RWPE1 (cell line): ENCODE data around the gene GLI1.
"Not testable (repeated sequence)": the region's sequence is repeated elsewhere in the genome, so short reads cannot be mapped to it uniquely, and the experiment has no call there.

Source experiments
- CTCF ChIA-PET: fragments of 350-600 bp; sonication (Branson Sonifier 250); formaldehyde crosslinking; extraction: SDS; loops from one replicate; lab custom pipeline; 2021; lab: Yijun Ruan, JAX
- POLR2A ChIA-PET: fragments of 400-600 bp; formaldehyde crosslinking; extraction: SDS; loops from one replicate; lab custom pipeline; 2020; ENCODE audit warnings: antibody characterized with exemption; ENCODE audit not compliant: low non-redundant PET; lab: Yijun Ruan, JAX
- DNase-seq: peaks from one replicate; pipeline ENCODE4 v3.0.0; 2012; ENCODE audit warnings: low spot score
- H3K27ac ChIP-seq: fragments of 450-650 bp; 2 replicates; pipeline ENCODE4 v1.5.1; 2017
- CTCF ChIP-seq: fragments of 450-650 bp; conservative IDR thresholded peaks from 2 replicates; pipeline ENCODE4 v1.5.1; 2017; ENCODE audit warnings: low read depth, mild to moderate bottlenecking

GLI1 gene

DNA sequence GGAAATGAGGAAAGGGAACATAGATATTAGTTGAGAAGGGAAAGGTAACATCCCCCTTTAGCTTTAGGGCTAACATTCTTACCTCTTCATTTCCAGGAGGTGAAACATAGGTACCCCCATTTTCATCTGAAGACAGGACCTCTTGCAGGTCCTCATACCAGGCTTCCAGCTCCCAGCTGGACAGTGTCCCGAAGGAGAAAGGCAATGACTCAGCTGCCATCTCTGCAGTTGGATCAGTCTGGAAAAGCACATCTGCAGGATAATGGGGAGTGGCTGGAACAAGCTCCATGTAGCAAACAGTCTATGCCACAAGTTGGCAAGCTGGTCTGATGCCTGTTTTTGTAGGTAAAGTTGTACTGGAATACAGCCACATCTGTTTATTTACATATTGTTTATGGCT, 57.6 kb downstream of the GLI1 start:
- ChIA-PET CTCF (interaction anchor here (0.5 to 1.1 kb wide), 2 partner anchors 18 to 62 kb away, joined by 3 read pairs; partner anchors contain the start of gene INHBE), POLR2A (no interaction called here)
- no peak for TF ChIP-seq CTCF
- DNase-seq, result no peak
- H3K27ac ChIP-seq, result peak overlapping the region; percentile 74

DNA sequence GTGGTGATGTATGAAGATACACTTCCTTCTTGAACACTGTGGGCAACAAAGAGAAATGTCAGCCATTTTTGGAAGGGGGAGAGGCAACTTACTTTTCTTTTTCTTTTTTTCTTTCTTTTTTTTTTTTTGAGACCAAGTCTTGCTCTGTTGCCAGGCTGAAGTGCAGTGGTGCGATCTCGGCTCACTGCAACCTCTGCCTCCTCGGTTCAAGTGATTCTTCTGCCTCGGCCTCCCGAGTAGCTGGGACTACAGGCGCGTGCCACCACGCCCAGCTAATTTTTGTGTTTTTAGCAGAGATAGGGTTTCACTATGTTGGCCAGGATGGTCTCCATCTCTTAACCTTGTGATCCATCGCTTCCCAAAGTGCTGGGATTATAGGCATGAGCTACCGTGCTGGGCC, 58.1 kb downstream of the GLI1 start:
- DNase-seq, CTCF ChIA-PET, POLR2A ChIA-PET: not testable (repeated sequence)
- peak overlapping the region; percentile 74 for H3K27ac ChIP-seq

DNA sequence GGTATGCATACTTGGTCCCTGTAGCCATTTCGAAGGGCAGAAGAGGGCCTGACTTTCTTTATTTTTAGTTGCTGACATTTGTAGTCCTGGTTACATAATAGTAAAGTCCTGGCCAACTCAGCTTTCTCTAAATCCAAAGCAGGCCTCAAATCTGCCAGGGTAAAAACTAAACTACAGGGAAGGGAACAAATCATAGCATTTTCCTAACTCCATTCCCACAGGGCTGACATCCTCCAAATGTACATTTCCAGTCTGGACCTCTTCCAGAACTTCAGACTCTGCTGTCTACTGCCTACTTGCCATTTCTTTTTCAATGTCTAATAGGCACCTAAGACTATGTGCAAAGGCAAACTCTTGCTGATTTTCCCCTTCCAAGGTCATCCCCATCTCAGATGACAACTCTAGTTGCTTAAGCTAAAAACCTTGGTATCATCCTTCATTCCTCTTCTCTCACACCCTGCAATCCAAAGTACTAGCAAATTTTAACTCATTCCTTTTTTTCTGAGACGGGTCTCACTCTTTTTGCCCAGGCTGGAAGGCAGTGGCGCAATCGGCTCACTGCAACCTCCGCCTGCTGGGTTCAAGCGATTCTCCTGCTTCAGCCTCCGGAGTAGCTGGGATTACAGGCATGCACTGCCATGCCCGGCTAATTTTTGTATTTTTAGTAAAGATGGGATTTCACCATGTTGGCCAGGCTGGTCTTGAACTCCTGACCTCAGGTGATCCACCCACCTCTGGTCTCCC, 58.8 kb downstream of the GLI1 start:
- CTCF ChIA-PET, result no interaction called here
- TF ChIP-seq CTCF, result no peak
- POLR2A ChIA-PET, result interaction anchor here (0.6 kb wide), 1 partner anchor 226 kb away, joined by 5 read pairs; the partner anchor contains the start of gene TSPAN31
- no peak for DNase-seq
- peak overlapping the region; percentile 75 for H3K27ac ChIP-seq

DNA sequence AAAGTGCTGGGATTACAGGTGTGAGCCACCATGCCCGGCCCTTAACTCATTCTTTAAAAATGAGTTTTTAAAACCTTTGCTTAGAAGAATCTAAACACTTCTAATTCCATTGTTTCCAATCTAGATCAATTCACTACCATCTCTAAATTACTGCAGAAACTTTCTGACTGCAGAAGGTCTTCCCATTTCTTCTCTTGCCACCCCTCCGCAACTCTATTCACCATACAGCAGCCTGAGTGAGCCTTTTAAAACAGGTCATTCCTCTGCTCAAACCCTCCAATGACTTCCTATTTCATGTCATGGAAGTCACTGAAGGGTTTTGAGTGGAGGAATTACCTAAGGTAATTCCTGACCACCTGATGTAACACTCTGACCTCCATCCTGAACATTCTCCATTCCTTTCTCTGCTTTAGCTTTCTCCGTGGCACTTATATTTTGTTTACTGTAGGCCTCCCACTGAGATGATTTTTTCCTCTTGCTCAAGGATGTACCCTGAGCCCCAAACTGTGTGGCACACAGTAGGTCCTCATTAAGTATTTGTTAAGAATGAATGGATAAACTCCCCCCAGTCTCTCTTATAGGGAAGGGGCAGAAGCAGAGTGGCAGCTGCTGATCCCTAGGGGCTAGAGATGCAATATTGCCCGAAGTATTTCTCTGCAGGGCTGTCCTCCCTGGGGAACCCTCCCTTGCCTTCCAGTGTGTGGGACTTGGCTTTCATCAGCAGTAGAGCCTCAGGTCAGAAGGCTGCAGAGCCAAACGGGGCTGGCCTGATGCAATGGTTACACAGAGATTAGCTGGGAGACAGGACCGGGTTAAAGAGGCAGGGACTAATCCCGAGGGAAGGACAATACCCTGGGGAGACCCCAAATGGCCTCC, 59.6 kb downstream of the GLI1 start:
- no peak for DNase-seq
- ChIA-PET POLR2A (interaction anchor here (1.0 kb wide), 1 partner anchor 12 kb away, joined by 3 read pairs; no protein-coding TSS in a partner anchor), CTCF (no interaction called here)
- TF ChIP-seq CTCF, result no peak
- peak overlapping the region; percentile 98 for H3K27ac ChIP-seq

GRCh38 chr12:57519796-57520052, 60.1 kb downstream of the GLI1 start:
- POLR2A ChIA-PET, result interaction anchor here (1.0 kb wide), 1 partner anchor 11 kb away, joined by 3 read pairs; no protein-coding TSS in a partner anchor

DNA sequence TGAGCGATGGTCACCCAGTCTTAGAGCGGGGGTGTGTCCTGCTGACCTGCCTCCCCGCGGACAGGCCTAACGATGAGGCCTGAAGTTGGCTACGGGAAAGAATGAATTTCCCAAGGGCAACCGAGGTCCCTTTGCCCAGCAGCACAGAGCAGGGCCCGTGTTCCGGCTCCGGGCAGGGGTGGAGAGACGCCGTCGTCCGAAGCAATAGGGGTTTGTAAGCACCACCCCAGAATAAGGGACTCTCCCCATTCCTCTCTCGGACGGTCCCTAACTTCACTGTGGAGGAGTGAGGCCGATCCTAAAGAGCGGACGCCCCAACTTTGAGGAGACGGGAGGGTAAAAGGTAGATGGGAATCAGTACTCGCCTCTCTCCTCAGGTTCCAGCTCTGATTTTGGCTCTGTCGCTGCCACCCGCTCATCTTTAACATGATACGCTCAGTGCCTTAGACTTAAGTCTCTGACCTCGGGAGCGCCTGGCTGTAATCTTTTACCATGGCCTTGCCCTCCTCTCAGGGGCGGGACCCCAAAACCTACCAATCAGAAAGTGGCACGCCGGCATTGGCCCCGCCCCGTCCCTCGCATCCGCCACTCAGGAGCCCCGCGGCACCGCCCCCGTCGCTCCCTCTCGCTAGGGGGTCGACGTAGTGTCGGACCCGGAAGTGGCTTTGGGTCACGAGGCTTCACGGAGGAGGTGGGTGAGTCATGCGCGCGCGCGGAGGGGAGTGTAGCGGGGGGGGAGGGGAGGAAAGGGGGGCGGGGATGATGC, 60.7 kb downstream of the GLI1 start, which contains the start of gene DDIT3:
DDIT3 (minus strand) TSS at position 462 of the 766 bp plus-strand sequence. CDS start 3,108 bp downstream, outside the sequence.
- TF ChIP-seq CTCF, result no peak
- peak within 1 kb of the TSS; percentile 98 for H3K27ac ChIP-seq
- DNase-seq, result peak; percentile 97
- ChIA-PET POLR2A (interaction anchor here (1.0 kb wide), 2 partner anchors 8 to 11 kb away, joined by 3 read pairs; no protein-coding TSS in a partner anchor), CTCF (no interaction called here)

More at GRCh38 chr12:57519796-57520052, 60.1 kb downstream of the GLI1 start:
- peak overlapping the region; percentile 98 for H3K27ac ChIP-seq
- no peak for TF ChIP-seq CTCF
- no peak for DNase-seq
- CTCF ChIA-PET, result no interaction called here
